Measurements from ENCODE around the gene RAET1L. TPM values are rescaled to one million over a fixed set of nuclear protein-coding genes. Genes with fewer than 3 reads are reported as not detected.
A peak's percentile ranks its signal among the peaks of the same experiment; 100 is the strongest.

RAET1L gene
- total and polyA plus RNA-seq, 2 donors (not counting 1 experiment from before 2014, with no cell fraction given), result not detected

DNA sequence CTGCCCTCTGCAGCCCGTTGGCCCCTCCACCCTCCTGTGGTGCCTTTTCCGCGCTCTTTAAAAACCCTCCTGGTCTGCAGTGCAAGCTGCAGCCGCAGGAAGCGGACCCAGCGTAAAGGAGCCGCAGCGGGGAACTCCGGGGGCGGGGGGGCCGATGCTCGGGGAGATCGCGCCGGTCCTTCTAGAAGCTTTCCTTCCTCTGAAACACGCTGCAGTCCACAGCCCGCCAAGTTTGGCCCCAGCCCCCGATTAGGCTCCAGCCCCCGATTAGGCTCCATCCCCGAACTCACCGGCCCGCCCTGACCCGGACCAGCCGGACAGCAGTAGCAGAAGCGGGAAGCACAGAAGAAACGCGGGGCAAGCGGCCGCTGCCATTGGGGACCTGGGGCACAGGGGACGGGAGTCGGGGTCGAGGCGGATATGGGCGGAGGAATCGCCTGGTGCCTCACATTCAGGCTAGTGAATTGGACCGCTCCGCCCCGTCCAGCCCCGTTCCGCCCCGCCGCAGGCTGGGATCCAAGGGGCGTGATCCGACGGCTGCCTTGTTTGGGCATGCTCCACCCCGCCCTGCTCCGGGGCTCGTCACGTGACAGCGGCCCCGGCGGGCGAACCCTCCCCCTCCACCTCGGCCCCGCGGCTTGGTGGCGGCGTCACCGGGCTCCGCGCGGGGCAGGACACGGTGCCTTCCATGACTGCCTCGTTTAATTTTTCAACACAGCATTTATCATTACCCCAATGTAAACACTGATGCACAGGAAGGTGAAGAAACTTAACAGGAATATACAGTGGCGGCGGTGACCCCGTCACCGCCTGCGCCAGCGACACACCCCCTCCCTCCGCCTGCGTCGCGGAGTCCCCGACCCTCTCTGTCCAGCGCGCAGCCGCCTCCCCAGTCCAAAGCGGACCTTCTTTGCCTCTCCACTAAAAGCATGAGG, 20.3 kb downstream of the RAET1L start:
- H3K36me3 ChIP-seq (replicated peaks in 1 of 2; ENCODE audit: control extremely low read depth in 1 of 2, control insufficient read depth in 1 of 2, extremely low read depth in 1 of 2, insufficient read depth in 2 of 2, low read length in 1 of 2), result no peaks in the 10 kb centered on the region
- peak; percentile 93 for DNase-seq
- H3K79me2 ChIP-seq (ENCODE audit: control insufficient read depth, insufficient read depth, low read length), result no peaks in the 10 kb centered on the region
- peak overlapping the region; percentile 25 to 86 (median 69) for H3K4me3 ChIP-seq (ENCODE audit: control extremely low read depth in 1 of 5, extremely low read depth in 1 of 5, insufficient read depth in 1 of 5, low read depth in 2 of 5, low read length in 4 of 5)
- peak overlapping the region; percentile 96 for H3K4me3 Mint-ChIP-seq
- peak overlapping the region; percentile 97 for H3K27ac Mint-ChIP-seq
- TF ChIP-seq, protein P1, sequence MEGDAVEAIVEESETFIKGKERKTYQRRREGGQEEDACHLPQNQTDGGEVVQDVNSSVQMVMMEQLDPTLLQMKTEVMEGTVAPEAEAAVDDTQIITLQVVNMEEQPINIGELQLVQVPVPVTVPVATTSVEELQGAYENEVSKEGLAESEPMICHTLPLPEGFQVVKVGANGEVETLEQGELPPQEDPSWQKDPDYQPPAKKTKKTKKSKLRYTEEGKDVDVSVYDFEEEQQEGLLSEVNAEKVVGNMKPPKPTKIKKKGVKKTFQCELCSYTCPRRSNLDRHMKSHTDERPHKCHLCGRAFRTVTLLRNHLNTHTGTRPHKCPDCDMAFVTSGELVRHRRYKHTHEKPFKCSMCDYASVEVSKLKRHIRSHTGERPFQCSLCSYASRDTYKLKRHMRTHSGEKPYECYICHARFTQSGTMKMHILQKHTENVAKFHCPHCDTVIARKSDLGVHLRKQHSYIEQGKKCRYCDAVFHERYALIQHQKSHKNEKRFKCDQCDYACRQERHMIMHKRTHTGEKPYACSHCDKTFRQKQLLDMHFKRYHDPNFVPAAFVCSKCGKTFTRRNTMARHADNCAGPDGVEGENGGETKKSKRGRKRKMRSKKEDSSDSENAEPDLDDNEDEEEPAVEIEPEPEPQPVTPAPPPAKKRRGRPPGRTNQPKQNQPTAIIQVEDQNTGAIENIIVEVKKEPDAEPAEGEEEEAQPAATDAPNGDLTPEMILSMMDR (IDR thresholded peaks at IDR 0.05), result no peak
- TF ChIP-seq EZH2 (IDR thresholded peaks at IDR 0.05; ENCODE audit: borderline replicate concordance, insufficient read depth, low read depth, low read length, poor library complexity, severe bottlenecking), result no peak
- peak; percentile 81 for ATAC-seq (ENCODE audit: low read depth)
- intact Hi-C loops (cut with micrococcal nuclease), result loop anchor here (1.0 to 10.0 kb wide), 6 partner anchors 14 to 1390 kb away; partner anchors contain the start of genes GINM1, LATS1, ULBP3 and ZBTB2
- H3K9me3 Mint-ChIP-seq (ENCODE audit: insufficient read depth), result peaks cover 3% of the 10 kb centered on the region
- H3K27me3 Mint-ChIP-seq, result peaks cover 13% of the 10 kb centered on the region
- no peaks in the 10 kb centered on the region for H4K20me1 ChIP-seq (ENCODE audit: control insufficient read depth, insufficient read depth, low read length, poor library complexity, severe bottlenecking)
- H2AFZ ChIP-seq (ENCODE audit: insufficient read depth, low read depth, low read length, poor library complexity, severe bottlenecking), result peak overlapping the region; percentile 76
- peaks cover 16 to 28% of the 10 kb centered on the region in 2 donors for H3K4me1 ChIP-seq (ENCODE audit: control insufficient read depth in 2 of 2, insufficient read depth in 2 of 2, low read length in 2 of 2)
- H3K4me1 Mint-ChIP-seq, result peaks cover 32% of the 10 kb centered on the region
- H3K9ac ChIP-seq (ENCODE audit: low read length), result peak overlapping the region; percentile 87
- H3K27me3 ChIP-seq (replicated peaks in 1 of 4; ENCODE audit: control extremely low read depth in 1 of 4, control insufficient read depth in 3 of 4, insufficient read depth in 4 of 4, low read length in 3 of 4), result peaks cover 0 to 32% (median 10%) of the 10 kb centered on the region in 4 experiments
- peaks cover 0 to 10% (median 3%) of the 10 kb centered on the region in 3 donors for H3K9me3 ChIP-seq (ENCODE audit: control extremely low read depth in 1 of 3, control insufficient read depth in 2 of 3, insufficient read depth in 1 of 3, low read length in 2 of 3)
- WGBS (ENCODE audit: insufficient coverage), result under 1% methylated on average over 70 of the region's 79 CpGs
- H3K27ac ChIP-seq (ENCODE audit: low read length in 2 of 2), result peak overlapping the region; percentile 93 to 97
- CTCF ChIA-PET, result interaction anchor here (0.9 kb wide), 1 partner anchor 12 kb away, joined by 7 read pairs; no protein-coding TSS in a partner anchor
- POLR2A ChIA-PET, result no interaction called here
- H3K4me2 ChIP-seq (replicated peaks; ENCODE audit: low read depth, low read length, poor library complexity, severe bottlenecking), result peak overlapping the region; percentile 95

Measured in B cell (primary cell).